K562 (cell line): Measurements from ENCODE around the gene SAMD11. TPM values are rescaled to one million over a fixed set of nuclear protein-coding genes. Genes with fewer than 3 reads are reported as not detected.

Source experiments
- ATAC-seq: fragments of 200-7000 bp; cut with Tn5 transposase; 3 replicates; pipeline ENCODE4 v1.9.1; 2020; ENCODE audit warnings: moderate library complexity
- BruUV-seq: library from RNA; stranded (reverse); fragments of 400-500 nt; replicated peaks from 2 replicates; lab custom pipeline; 2021; lab: Mats Ljungman, UMichigan
- CTCF ChIA-PET: fragments of 300-600 bp; formaldehyde crosslinking; extraction: SDS; loops from one replicate; lab custom pipeline; 2021; ENCODE audit warnings: low intra/inter-chr PET ratio; lab: Yijun Ruan, JAX
- POLR2A ChIA-PET: fragments of 300-600, 350-650 bp; sonication (Branson Sonifier 250); formaldehyde crosslinking; extraction: SDS; loops from one replicate; lab custom pipeline; 2021; ENCODE audit warnings: antibody characterized with exemption, inconsistent platforms; lab: Yijun Ruan, JAX
- DNase-seq, 4 experiments: peaks; one replicate each; pipeline versions ENCODE4 v3.0.0 to v3.0.0-alpha.2; 2011 to 2018; ENCODE audit warnings: low spot score in 3 of 4, mixed read lengths in 3 of 4; ENCODE audit errors: extremely low read depth in 1 of 4
- FAIRE-seq: peaks from 2 replicates; lab custom pipeline; 2011; peaks lifted over from hg19 to GRCh38; lab: Jason Lieb, UNC
- H2AFZ ChIP-seq: 2 replicates; pipeline ENCODE4 v1.6.0; 2011; ENCODE audit warnings: low read depth, low read length, control low read depth, inconsistent platforms
- H3K27ac ChIP-seq: fragments of 200-600 bp; 3 replicates; pipeline ENCODE4 v1.8.0; 2011; ENCODE audit warnings: low read depth, mild to moderate bottlenecking, control low read depth, inconsistent platforms, low read length, moderate library complexity, mixed read lengths; ENCODE audit errors: extremely low read depth
- H3K27me3 ChIP-seq, 2 experiments: fragments of 300-600 bp in 1 of 2; 2 replicates in 1 of 2; 3 replicates in 1 of 2; pipeline versions ENCODE4 v1.6.0 to v1.8.0; 2011; ENCODE audit warnings: inconsistent platforms in 2 of 2, low read length in 2 of 2, mild to moderate bottlenecking in 1 of 2, mixed read lengths in 1 of 2, moderate library complexity in 1 of 2; ENCODE audit not compliant: control insufficient read depth in 2 of 2, insufficient read depth in 2 of 2
- H3K36me3 ChIP-seq: fragments of 300-600 bp; 3 replicates; pipeline ENCODE4 v1.8.0; 2011; ENCODE audit warnings: mild to moderate bottlenecking, low read length, inconsistent platforms; ENCODE audit not compliant: control insufficient read depth, insufficient read depth
- H3K4me1 ChIP-seq, 2 experiments: fragments of 200-600 bp in 1 of 2; replicated peaks in 1 of 2; 2 replicates in 1 of 2; 3 replicates in 1 of 2; pipeline versions ENCODE4 v1.5.1 to v1.8.0; 2011; ENCODE audit warnings: inconsistent platforms in 2 of 2, low read length in 2 of 2, mild to moderate bottlenecking in 1 of 2, mixed read lengths in 1 of 2, moderate library complexity in 1 of 2; ENCODE audit not compliant: control insufficient read depth in 2 of 2, insufficient read depth in 2 of 2
- H3K4me2 ChIP-seq: 2 replicates; pipeline ENCODE4 v1.6.1; 2011; ENCODE audit warnings: low read length, control low read depth, inconsistent platforms, mixed read lengths; ENCODE audit not compliant: insufficient read depth
- H3K4me3 ChIP-seq: fragments of 200-600 bp; sonication (generic), shearing (Covaris generic); 2 replicates; pipeline ENCODE4 v1.5.1; 2016; ENCODE audit warnings: control low read depth, inconsistent platforms
- H3K79me2 ChIP-seq: fragments of 200-600 bp; 3 replicates; pipeline ENCODE4 v1.8.0; 2011; ENCODE audit warnings: low read length, inconsistent platforms; ENCODE audit not compliant: control insufficient read depth, insufficient read depth
- H3K9ac ChIP-seq, 2 experiments: 2 replicates each; pipeline versions ENCODE4 v1.6.0 to v1.6.1; 2011; ENCODE audit warnings: low read depth in 2 of 2, low read length in 2 of 2, control low read depth in 1 of 2, inconsistent platforms in 1 of 2, mild to moderate bottlenecking in 1 of 2, mixed read lengths in 1 of 2; ENCODE audit not compliant: insufficient read depth in 1 of 2
- H3K9me1 ChIP-seq: one replicate; pipeline ENCODE4 v1.6.0; 2011; ENCODE audit warnings: inconsistent platforms, mild to moderate bottlenecking, low read length, moderate library complexity; ENCODE audit not compliant: control insufficient read depth, insufficient read depth
- H3K9me3 ChIP-seq: replicated peaks from 2 replicates; pipeline ENCODE4 v1.5.1; 2011; ENCODE audit warnings: low read depth, low read length, inconsistent platforms; ENCODE audit not compliant: control insufficient read depth, insufficient read depth
- H4K20me1 ChIP-seq: replicated peaks from 2 replicates; pipeline ENCODE4 v1.6.1; 2011; ENCODE audit warnings: low read length, inconsistent platforms, mixed read lengths; ENCODE audit not compliant: control insufficient read depth, insufficient read depth
- ATF7 ChIP-seq: fragments of 450-650 bp; IDR thresholded peaks from 2 replicates; pipeline ENCODE4 v1.7.1; 2014; ENCODE audit warnings: mild to moderate bottlenecking, moderate library complexity
- CBFB ChIP-seq: sonication (generic); formaldehyde crosslinking; IDR thresholded peaks from 2 replicates; pipeline ENCODE4 v1.4.0; 2020; ENCODE audit warnings: mild to moderate bottlenecking, missing genetic modification reagents
- KLF16 ChIP-seq: IDR thresholded peaks from 2 replicates; pipeline ENCODE4 v1.6.1; 2016; ENCODE audit warnings: antibody characterized with exemption
- NCOA4 ChIP-seq: fragments of 450-650 bp; IDR thresholded peaks from 2 replicates; pipeline ENCODE4 v1.6.1; 2018; ENCODE audit warnings: mild to moderate bottlenecking; ENCODE audit not compliant: partially characterized antibody
- PHB ChIP-seq: fragments of 250-450 bp; sonication (Bioruptor Pico); IDR thresholded peaks from 2 replicates; pipeline ENCODE4 v1.5.0; 2021
- PRPF4 ChIP-seq: fragments of 200-400 bp; formaldehyde crosslinking; IDR thresholded peaks from one replicate; pipeline ENCODE4 v1.6.1; 2017; ENCODE audit warnings: low read length, low read depth, mild to moderate bottlenecking; ENCODE audit not compliant: insufficient read depth, poor library complexity, severe bottlenecking
- RBM15 ChIP-seq: fragments of 200-400 bp; formaldehyde crosslinking; IDR thresholded peaks from 2 replicates; pipeline ENCODE4 v1.6.1; 2018; ENCODE audit warnings: mild to moderate bottlenecking, low read length, moderate library complexity; ENCODE audit not compliant: insufficient read depth
- SMARCA4 ChIP-seq: fragments of 450-650 bp; IDR thresholded peaks from 2 replicates; pipeline ENCODE4 v1.6.1; 2016
- TOE1 ChIP-seq, 2 experiments: fragments of 450-650 bp in 1 of 2; sonication (generic) in 1 of 2; formaldehyde crosslinking in 1 of 2; IDR thresholded peaks; 2 replicates each; pipeline versions ENCODE4 v1.7.1 to v1.8.0; 2016 to 2022; ENCODE audit warnings: borderline replicate concordance in 2 of 2, mild to moderate bottlenecking in 2 of 2, antibody characterized with exemption in 1 of 2, inconsistent platforms in 1 of 2, low read depth in 1 of 2, missing genetic modification reagents in 1 of 2, moderate library complexity in 1 of 2
- WGBS: fragments of 100-300 bp; shearing (Covaris generic); methylation state at CpG from one replicate; pipeline ENCODE4 v1.1.6; 2016; ENCODE audit warnings: low coverage, mixed read lengths; ENCODE audit not compliant: insufficient coverage; ENCODE audit errors: missing lambda C conversion rate; 5-methylcytosine and 5-hydroxymethylcytosine counted together
- in situ Hi-C: fragments of 300-500 bp; cut with MboI; formaldehyde crosslinking; loops from 4 replicates; pipeline ENCODE4 v1.15.0; 2018; ENCODE audit warnings: inconsistent platforms, mixed read lengths
- intact Hi-C: fragments of 100-400 bp; cut with micrococcal nuclease; formaldehyde crosslinking; loops from 2 replicates; pipeline ENCODE4 v1.14.2; 2022
- polyA plus RNA-seq, 8 experiments: library from polyadenylated mRNA; depleted of rRNA in 4 of 8; stranded (reverse) in 5 of 8; unstranded in 3 of 8; fragments of >200 nt; fragmentation: Nextera tagmentation in 2 of 8; fragmentation: Illumina TruSeq in 1 of 8; extraction: Ambion mirVana in 2 of 8; extraction: Trizol in 1 of 8; gene quantifications; 2 replicates each; pipeline versions ENCODE4 v1.2.1 to v1.2.3, GENCODE V29; 2011 to 2014; ENCODE audit warnings: inconsistent platforms in 1 of 8, missing spikeins in 1 of 8
- total RNA-seq, 7 experiments: library from RNA; depleted of rRNA in 6 of 7; stranded (reverse); fragments of >200 nt in 6 of 7; fragmentation: Illumina TruSeq in 2 of 7; extraction: Trizol in 2 of 7; gene quantifications; 2 replicates each; pipeline versions ENCODE4 v1.2.1 to v1.2.3, GENCODE V29; 2011 to 2021; ENCODE audit warnings: low replicate concordance in 1 of 7
- TF ChIP-seq, protein P1 (sequence below): IDR thresholded peaks from 2 replicates; pipeline ENCODE4 v1.6.1; 2011; ENCODE audit warnings: borderline replicate concordance, low read depth, mild to moderate bottlenecking, moderate library complexity, low read length; ENCODE audit not compliant: insufficient read depth, poor library complexity, severe bottlenecking
- TF ChIP-seq, protein P2 (sequence below): fragments of 450-650 bp; IDR thresholded peaks from 2 replicates; pipeline ENCODE4 v1.7.0; 2016; ENCODE audit warnings: borderline replicate concordance
- TF ChIP-seq, protein P3 (sequence below), 2 experiments: IDR thresholded peaks; 2 replicates each; pipeline ENCODE4 v1.6.1; 2012; ENCODE audit warnings: improper control_type of control experiment in 2 of 2, low read depth in 2 of 2, low read length in 2 of 2, borderline replicate concordance in 1 of 2

Gene SAMD11
- total and polyA plus RNA-seq, 9 of the 15 experiments (the other 6 are each of a cell fraction or from before 2014, with no cell fraction given), result 0.07 to 0.82 (median 0.11) TPM; not detected in 2

DNA sequence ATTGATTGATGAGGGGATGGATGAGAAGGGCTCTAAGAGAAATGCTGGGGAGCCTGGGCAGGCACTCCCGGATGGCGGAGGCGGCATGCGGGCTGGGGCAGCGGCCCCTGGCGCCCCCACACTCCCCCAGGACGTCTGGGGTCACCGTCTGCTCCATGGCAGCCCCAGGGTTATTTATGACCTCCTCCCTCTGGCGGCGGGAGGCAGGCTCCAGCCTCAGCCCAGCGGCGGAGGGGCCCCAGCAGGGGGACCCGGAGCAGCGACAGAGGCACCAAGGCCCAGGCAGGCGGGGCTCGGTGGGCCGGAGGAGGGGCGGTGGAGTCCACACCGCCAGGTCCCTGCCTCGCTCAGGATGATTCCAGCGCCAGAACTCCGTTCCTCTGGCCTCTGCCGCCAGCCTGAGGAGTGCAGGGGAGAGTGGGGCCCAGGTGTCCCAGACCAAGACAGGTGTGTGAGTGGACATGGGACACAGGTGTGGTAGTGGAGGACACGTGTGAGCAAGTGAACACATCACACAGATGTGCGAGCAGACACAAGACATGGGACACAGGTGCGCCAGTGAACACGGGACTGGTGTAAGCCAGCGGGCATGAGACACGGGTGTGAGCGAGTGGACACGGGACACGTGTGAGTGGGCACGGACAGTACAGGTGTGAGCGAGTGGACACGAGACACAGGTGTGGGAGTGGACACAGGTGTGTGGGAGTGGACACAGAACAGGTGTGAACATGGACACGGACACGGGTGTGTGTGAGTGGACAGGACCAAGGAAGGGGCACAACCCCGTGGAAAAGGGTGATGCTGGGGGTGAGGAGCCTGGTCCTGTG, 2.5 kb upstream of the SAMD11 start:
- H3K4me1 ChIP-seq, result peaks cover 21 to 99% of the 10 kb centered on the region in 2 experiments
- H3K27ac ChIP-seq, result no peak overlapping the region
- no peak overlapping the region for H2AFZ ChIP-seq
- ATAC-seq, result peak; percentile 84
- H3K36me3 ChIP-seq, result no peaks in the 10 kb centered on the region
- in situ Hi-C loops (no loop called here), intact Hi-C loops (loop anchor here (5.0 kb wide), 1 partner anchor 141 kb away; no protein-coding TSS in a partner anchor)
- H3K4me3 ChIP-seq, result no peak overlapping the region
- ChIA-PET CTCF (interaction anchor here (0.6 kb wide), 1 partner anchor 217 kb away, joined by 3 read pairs; no protein-coding TSS in a partner anchor), POLR2A (interaction anchor here (0.6 to 0.9 kb wide), 3 partner anchors 9 to 68 kb away, joined by 3 to 5 read pairs (median 4); no protein-coding TSS in a partner anchor)
- no TSS peak for BruUV-seq
- H3K79me2 ChIP-seq, result no peaks in the 10 kb centered on the region
- peaks cover 37 to 77% of the 10 kb centered on the region in 2 experiments for H3K27me3 ChIP-seq
- H3K9ac ChIP-seq, result peak overlapping the region in 1 of 2 experiments; percentile 72; a peak in 2 of 4 replicates
- WGBS, result 13% methylated on average over 38 of the region's 38 CpGs
- no peak overlapping the region for H3K4me2 ChIP-seq
- peak; percentile 94 for FAIRE-seq
- no peaks in the 10 kb centered on the region for H3K9me1 ChIP-seq
- no peaks in the 10 kb centered on the region for H3K9me3 ChIP-seq
- H4K20me1 ChIP-seq, result peaks cover 54% of the 10 kb centered on the region
- peak; percentile 91 to 94 (median 92) for DNase-seq
- TF ChIP-seq SMARCA4 (0 out of 2 replicates have a peak, but pooled peaks have one; percentile 26), NCOA4 (no peak), PHB (CRISPR knock-in tag) (no peak), TOE1 (IDR thresholded peaks at IDR 0.05; ENCODE audit: borderline replicate concordance) (peak; percentile 92), TOE1 (CRISPR knock-in tag; IDR thresholded peaks at IDR 0.05; ENCODE audit: borderline replicate concordance, low read depth) (no peak), RBM15 (no peak), ATF7 (peak; percentile 59; the same call in 1 of the 2 replicates), PRPF4 (no peak), CBFB (CRISPR knock-in tag) (no peak), KLF16 (peak; percentile 51)
- TF ChIP-seq, protein P1, sequence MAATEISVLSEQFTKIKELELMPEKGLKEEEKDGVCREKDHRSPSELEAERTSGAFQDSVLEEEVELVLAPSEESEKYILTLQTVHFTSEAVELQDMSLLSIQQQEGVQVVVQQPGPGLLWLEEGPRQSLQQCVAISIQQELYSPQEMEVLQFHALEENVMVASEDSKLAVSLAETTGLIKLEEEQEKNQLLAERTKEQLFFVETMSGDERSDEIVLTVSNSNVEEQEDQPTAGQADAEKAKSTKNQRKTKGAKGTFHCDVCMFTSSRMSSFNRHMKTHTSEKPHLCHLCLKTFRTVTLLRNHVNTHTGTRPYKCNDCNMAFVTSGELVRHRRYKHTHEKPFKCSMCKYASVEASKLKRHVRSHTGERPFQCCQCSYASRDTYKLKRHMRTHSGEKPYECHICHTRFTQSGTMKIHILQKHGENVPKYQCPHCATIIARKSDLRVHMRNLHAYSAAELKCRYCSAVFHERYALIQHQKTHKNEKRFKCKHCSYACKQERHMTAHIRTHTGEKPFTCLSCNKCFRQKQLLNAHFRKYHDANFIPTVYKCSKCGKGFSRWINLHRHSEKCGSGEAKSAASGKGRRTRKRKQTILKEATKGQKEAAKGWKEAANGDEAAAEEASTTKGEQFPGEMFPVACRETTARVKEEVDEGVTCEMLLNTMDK, result peak; percentile 94
- TF ChIP-seq, protein P2, sequence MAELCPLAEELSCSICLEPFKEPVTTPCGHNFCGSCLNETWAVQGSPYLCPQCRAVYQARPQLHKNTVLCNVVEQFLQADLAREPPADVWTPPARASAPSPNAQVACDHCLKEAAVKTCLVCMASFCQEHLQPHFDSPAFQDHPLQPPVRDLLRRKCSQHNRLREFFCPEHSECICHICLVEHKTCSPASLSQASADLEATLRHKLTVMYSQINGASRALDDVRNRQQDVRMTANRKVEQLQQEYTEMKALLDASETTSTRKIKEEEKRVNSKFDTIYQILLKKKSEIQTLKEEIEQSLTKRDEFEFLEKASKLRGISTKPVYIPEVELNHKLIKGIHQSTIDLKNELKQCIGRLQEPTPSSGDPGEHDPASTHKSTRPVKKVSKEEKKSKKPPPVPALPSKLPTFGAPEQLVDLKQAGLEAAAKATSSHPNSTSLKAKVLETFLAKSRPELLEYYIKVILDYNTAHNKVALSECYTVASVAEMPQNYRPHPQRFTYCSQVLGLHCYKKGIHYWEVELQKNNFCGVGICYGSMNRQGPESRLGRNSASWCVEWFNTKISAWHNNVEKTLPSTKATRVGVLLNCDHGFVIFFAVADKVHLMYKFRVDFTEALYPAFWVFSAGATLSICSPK, result no peak
- TF ChIP-seq, protein P3, sequence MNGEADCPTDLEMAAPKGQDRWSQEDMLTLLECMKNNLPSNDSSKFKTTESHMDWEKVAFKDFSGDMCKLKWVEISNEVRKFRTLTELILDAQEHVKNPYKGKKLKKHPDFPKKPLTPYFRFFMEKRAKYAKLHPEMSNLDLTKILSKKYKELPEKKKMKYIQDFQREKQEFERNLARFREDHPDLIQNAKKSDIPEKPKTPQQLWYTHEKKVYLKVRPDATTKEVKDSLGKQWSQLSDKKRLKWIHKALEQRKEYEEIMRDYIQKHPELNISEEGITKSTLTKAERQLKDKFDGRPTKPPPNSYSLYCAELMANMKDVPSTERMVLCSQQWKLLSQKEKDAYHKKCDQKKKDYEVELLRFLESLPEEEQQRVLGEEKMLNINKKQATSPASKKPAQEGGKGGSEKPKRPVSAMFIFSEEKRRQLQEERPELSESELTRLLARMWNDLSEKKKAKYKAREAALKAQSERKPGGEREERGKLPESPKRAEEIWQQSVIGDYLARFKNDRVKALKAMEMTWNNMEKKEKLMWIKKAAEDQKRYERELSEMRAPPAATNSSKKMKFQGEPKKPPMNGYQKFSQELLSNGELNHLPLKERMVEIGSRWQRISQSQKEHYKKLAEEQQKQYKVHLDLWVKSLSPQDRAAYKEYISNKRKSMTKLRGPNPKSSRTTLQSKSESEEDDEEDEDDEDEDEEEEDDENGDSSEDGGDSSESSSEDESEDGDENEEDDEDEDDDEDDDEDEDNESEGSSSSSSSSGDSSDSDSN (IDR thresholded peaks at IDR 0.05; ENCODE audit: borderline replicate concordance in 1 of 2, low read depth in 2 of 2, low read length in 2 of 2), result peak; percentile 59 to 96; a peak in 2 of 4 replicates
